ENCODE data around the gene SCRN3.
"Not testable (repeated sequence)": the region's sequence is repeated elsewhere in the genome, so short reads cannot be mapped to it uniquely, and the experiment has no call there.

GRCh38 chr2:174390303-174390702, 5.2 kb upstream of the SCRN3 start:
- not testable (repeated sequence) for TF ChIP-seq CTCF, POLR2A (IDR thresholded peaks at IDR 0.05)
